Natural killer cell (primary cell): ENCODE results near the gene ATP10A. TPM values are rescaled to one million over a fixed set of nuclear protein-coding genes. Genes with fewer than 3 reads are reported as not detected.

ENCODE experiments used
- ATAC-seq, 3 donors: fragments of 150-1000 bp in 2 of 3; fragments of 200-7000 bp in 1 of 3; cut with Tn5 transposase; 1 replicate in 1 of 3; 2 replicates in 2 of 3; pipeline ENCODE4 v1.10.0; 2021; ENCODE audit warnings: mild to moderate bottlenecking in 2 of 3, moderate library complexity in 2 of 3
- DNase-seq, 2 donors: peaks; one replicate each; pipeline versions ENCODE4 v3.0.0 to v3.0.0-alpha.2; 2013 to 2021; ENCODE audit warnings: mixed read lengths in 1 of 2
- H3K27ac ChIP-seq: one replicate; pipeline ENCODE4 v1.5.1; 2013; ENCODE audit warnings: mild to moderate bottlenecking, low read length
- H3K27me3 ChIP-seq: one replicate; pipeline ENCODE4 v1.6.1; 2013; ENCODE audit warnings: low read length; ENCODE audit not compliant: control insufficient read depth, insufficient read depth
- H3K36me3 ChIP-seq: one replicate; pipeline ENCODE4 v1.6.1; 2013; ENCODE audit warnings: low read length; ENCODE audit not compliant: control insufficient read depth, insufficient read depth
- H3K4me1 ChIP-seq: one replicate; pipeline ENCODE4 v1.6.1; 2013; ENCODE audit warnings: low read length; ENCODE audit not compliant: control insufficient read depth, insufficient read depth
- H3K4me3 ChIP-seq: one replicate; pipeline ENCODE4 v1.5.1; 2013; ENCODE audit warnings: low read length
- H3K9me3 ChIP-seq: one replicate; pipeline ENCODE4 v1.6.1; 2013; ENCODE audit warnings: low read length; ENCODE audit not compliant: control insufficient read depth, insufficient read depth
- H3K27ac Mint-ChIP-seq, 2 donors: one replicate each; pipeline ENCODE4 v1.8.0; 2022; ENCODE audit warnings: mild to moderate bottlenecking in 2 of 2, mixed read lengths in 2 of 2, moderate library complexity in 1 of 2
- H3K27me3 Mint-ChIP-seq, 2 donors: one replicate each; pipeline ENCODE4 v1.8.0; 2022; ENCODE audit warnings: low read depth in 2 of 2, mixed read lengths in 2 of 2
- H3K36me3 Mint-ChIP-seq: one replicate; pipeline ENCODE4 v1.8.0; 2022; ENCODE audit warnings: mixed read lengths
- H3K4me1 Mint-ChIP-seq, 2 donors: one replicate each; pipeline ENCODE4 v1.8.0; 2022; ENCODE audit warnings: mixed read lengths in 2 of 2
- H3K4me3 Mint-ChIP-seq: one replicate; pipeline ENCODE4 v1.8.0; 2022; ENCODE audit warnings: mild to moderate bottlenecking, moderate library complexity, mixed read lengths
- H3K9me3 Mint-ChIP-seq, 2 donors: one replicate each; pipeline ENCODE4 v1.8.0; 2022; ENCODE audit warnings: mixed read lengths in 2 of 2
- WGBS: methylation state at CpG from one replicate; pipeline ENCODE4 v1.1.7; 2013; ENCODE audit warnings: missing lambda C conversion rate; ENCODE audit not compliant: insufficient coverage; 5-methylcytosine and 5-hydroxymethylcytosine counted together
- intact Hi-C: fragments of 100-400 bp; cut with micrococcal nuclease; formaldehyde crosslinking; loops from one replicate; pipeline ENCODE4 v1.14.2; 2022
- total RNA-seq, 4 donors: library from RNA; stranded (reverse); fragments of 120-200 nt in 1 of 4; gene quantifications; one replicate each; pipeline versions ENCODE4 v1.2.3 to v1.2.4, GENCODE V29; 2013 to 2022
- TF ChIP-seq, protein P1 (sequence below): fragments of 200-600 bp; IDR thresholded peaks from one replicate; pipeline ENCODE4 v1.8.0; 2022; ENCODE audit warnings: antibody characterized with exemption

Gene ATP10A
- total RNA-seq, 3 donors from 2014 or later (not counting 1 experiment from before 2014, with no cell fraction given) = 50.1 to 67.0 (median 51.2) TPM

- Histone ChIP-seq H3K27me3 (no peaks in the 10 kb centered on the region), H3K4me3 (no peak overlapping the region), H3K9me3 (no peaks in the 10 kb centered on the region), H3K4me1 (peaks cover 29% of the 10 kb centered on the region), H3K36me3 (no peaks in the 10 kb centered on the region), H3K27ac (no peak overlapping the region)
- ATAC-seq (no peak), DNase-seq (no peak)
- Mint-ChIP-seq H3K36me3 (no peaks in the 10 kb centered on the region), H3K27ac (peak overlapping the region in 1 of 2 donors; percentile 89), H3K27me3 (no peaks in the 10 kb centered on the region), H3K4me1 (peaks cover 55 to 65% of the 10 kb centered on the region in 2 donors), H3K4me3 (peak overlapping the region; percentile 26), H3K9me3 (no peaks in the 10 kb centered on the region)
- TF ChIP-seq, protein P1, sequence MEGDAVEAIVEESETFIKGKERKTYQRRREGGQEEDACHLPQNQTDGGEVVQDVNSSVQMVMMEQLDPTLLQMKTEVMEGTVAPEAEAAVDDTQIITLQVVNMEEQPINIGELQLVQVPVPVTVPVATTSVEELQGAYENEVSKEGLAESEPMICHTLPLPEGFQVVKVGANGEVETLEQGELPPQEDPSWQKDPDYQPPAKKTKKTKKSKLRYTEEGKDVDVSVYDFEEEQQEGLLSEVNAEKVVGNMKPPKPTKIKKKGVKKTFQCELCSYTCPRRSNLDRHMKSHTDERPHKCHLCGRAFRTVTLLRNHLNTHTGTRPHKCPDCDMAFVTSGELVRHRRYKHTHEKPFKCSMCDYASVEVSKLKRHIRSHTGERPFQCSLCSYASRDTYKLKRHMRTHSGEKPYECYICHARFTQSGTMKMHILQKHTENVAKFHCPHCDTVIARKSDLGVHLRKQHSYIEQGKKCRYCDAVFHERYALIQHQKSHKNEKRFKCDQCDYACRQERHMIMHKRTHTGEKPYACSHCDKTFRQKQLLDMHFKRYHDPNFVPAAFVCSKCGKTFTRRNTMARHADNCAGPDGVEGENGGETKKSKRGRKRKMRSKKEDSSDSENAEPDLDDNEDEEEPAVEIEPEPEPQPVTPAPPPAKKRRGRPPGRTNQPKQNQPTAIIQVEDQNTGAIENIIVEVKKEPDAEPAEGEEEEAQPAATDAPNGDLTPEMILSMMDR = no peak
- 92% methylated on average over 3 of the region's 3 CpGs for WGBS
- intact Hi-C loops = loop anchor here (2.0 to 5.0 kb wide), 2 partner anchors 34 to 48 kb away; no protein-coding TSS in a partner anchor
These were observed 50.3 kb downstream of the ATP10A start for GRCh38 chr15:25812845-25813244.

GRCh38 chr15:25812073-25812472, 51.1 kb downstream of the ATP10A start:
- Mint-ChIP-seq H3K4me3 (peak overlapping the region; percentile 89), H3K36me3 (no peaks in the 10 kb centered on the region), H3K4me1 (peaks cover 55 to 65% of the 10 kb centered on the region in 2 donors), H3K27me3 (no peaks in the 10 kb centered on the region), H3K27ac (peak overlapping the region; percentile 65 to 89), H3K9me3 (no peaks in the 10 kb centered on the region)
- ATAC-seq = peak; percentile 32 to 59 (median 45)
- Histone ChIP-seq H3K4me3 (no peak overlapping the region), H3K36me3 (no peaks in the 10 kb centered on the region), H3K9me3 (no peaks in the 10 kb centered on the region), H3K4me1 (peaks cover 29% of the 10 kb centered on the region), H3K27ac (no peak overlapping the region), H3K27me3 (no peaks in the 10 kb centered on the region)
- TF ChIP-seq, protein P1 = no peak
- 60% methylated on average over 4 of the region's 4 CpGs for WGBS
- intact Hi-C loops = loop anchor here (2.0 to 5.0 kb wide), 2 partner anchors 35 to 49 kb away; no protein-coding TSS in a partner anchor
- DNase-seq = peak in 1 of 2 donors; percentile 28

DNA sequence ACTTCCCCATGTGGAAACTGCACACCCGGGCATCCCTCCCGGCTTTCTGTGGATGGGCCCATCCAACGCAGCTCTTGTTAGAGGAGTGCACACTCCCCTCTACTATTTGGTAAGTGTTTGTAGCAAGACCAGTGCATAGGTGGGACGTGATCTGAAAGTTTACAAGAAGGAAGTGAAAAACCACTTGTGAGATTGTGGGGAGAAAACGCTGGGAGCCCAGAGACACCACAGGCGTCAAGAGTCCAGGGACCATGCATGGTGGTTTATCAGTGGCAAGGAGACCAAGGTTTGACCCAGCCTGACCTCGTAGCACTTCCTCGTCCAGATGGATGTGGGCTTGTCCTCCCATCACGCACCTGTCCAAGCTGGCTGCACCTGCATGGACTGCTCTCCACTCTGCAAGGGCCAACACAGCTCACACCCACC, 51.6 kb downstream of the ATP10A start:
- Mint-ChIP-seq H3K9me3 (no peaks in the 10 kb centered on the region), H3K36me3 (no peaks in the 10 kb centered on the region), H3K27me3 (no peaks in the 10 kb centered on the region), H3K27ac (peak overlapping the region; percentile 65 to 89), H3K4me3 (peak overlapping the region; percentile 89), H3K4me1 (peaks cover 61 to 70% of the 10 kb centered on the region in 2 donors)
- 15% methylated on average over 8 of the region's 9 CpGs for WGBS
- no peak overlapping the region for H3K4me3 ChIP-seq
- H3K27ac ChIP-seq = no peak overlapping the region
- H3K4me1 ChIP-seq = peaks cover 29% of the 10 kb centered on the region
- H3K27me3 ChIP-seq = no peaks in the 10 kb centered on the region
- no peaks in the 10 kb centered on the region for H3K9me3 ChIP-seq
- peak; percentile 37 to 52 for DNase-seq
- intact Hi-C loops = loop anchor here (5.0 kb wide), 1 partner anchor 36 kb away; no protein-coding TSS in a partner anchor
- TF ChIP-seq, protein P1 = no peak
- ATAC-seq = peak; percentile 71 to 88 (median 75)
- H3K36me3 ChIP-seq = no peaks in the 10 kb centered on the region
